ENCODE data around the gene TACC2.

Gene TACC2

GRCh38 chr10:122245136-122245535, 256.2 kb downstream of the TACC2 start:
- no peak for DNase-seq (ENCODE audit: low read depth in 2 of 2, low spot score in 1 of 2)

DNA sequence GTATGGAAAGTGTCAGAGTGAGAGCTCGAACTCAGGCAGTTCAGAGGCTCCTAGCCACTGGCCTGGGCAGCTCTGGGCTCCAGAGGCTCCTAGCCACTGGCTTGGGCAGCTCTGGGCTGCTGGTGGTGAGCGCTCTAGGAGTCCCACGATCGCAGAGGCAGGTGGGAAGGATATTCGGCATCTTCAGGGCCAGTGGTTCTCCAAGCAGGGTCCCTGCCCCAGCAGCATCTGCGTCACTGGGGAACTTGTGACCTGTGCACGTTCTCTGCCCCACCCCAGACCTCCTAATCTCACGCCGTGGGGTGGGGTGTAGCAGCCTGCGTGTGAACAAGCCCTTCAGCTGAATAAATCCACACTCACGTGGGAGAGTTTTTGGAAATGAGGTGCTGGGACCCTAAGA, 256.9 kb downstream of the TACC2 start:
- no peak for DNase-seq (ENCODE audit: low read depth in 2 of 2, low spot score in 1 of 2)

DNA sequence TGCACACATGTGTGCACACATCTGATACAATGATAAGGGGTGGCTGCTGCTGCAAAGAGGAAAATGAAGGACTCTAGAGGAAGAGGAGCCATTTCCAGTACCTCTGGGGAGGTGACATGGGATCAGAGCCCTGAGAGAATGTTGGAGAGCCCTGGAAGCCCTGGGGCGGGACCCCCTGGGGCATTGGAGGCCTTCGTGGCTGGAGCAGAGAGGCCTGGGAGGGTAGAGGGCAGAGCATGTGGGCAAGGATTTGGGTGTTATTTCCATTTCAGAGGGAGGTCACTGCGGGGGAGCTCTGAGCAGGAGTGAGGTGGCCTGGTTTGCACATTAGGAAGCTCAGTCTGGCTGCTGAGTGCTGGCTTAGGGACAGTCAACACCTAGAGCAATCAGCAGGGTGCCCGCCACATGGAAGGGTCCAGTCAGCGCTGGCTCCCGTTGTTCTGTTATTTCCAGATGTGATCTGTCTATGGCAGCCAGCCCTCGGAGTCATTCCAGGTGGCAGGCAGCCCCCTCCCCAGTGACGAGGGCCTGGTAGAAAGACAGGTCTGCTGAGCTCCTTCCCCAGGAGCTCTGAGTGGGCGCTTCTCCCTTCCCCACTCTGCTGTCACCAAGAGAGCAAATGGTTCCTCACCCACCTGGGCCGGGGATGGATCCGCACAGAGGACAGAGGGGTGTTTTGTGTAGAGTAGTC, 258.0 kb downstream of the TACC2 start:
- no peak for DNase-seq (ENCODE audit: low read depth in 2 of 2, low spot score in 1 of 2)

GRCh38 chr10:122248356-122249302, 259.7 kb downstream of the TACC2 start:
- no peak for DNase-seq (ENCODE audit: low read depth in 2 of 2, low spot score in 1 of 2)

DNA sequence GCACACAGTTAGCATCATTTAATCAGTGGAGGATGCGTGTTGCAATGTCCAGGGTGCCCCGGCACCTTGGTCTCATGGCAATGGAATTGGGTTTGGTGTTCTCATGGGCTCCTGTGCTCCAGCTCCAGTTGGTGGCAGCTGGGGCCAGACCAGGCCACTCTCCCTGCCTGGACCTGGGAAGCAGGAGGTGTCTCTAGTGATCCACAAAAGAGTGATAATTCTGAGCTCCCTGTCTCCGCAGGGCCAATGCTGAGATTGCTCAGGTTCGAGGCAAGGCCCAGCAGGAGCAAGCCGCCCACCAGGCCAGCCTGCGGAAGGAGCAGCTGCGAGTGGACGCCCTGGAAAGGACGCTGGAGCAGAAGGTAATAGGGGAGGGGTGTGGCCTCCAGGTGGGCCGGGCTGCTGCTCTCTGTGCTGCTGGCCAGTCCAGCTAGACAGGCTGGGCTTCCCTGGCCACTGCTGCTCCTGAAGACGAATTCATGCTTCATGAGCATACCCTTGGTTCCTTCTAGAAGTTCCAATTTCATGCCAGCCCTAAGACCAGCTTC, 260.4 kb downstream of the TACC2 start:
- no peak for DNase-seq (ENCODE audit: low read depth in 2 of 2, low spot score in 1 of 2)

GRCh38 chr10:122249991-122250750, 261.2 kb downstream of the TACC2 start:
- no peak for DNase-seq (ENCODE audit: low read depth in 2 of 2, low spot score in 1 of 2)

GRCh38 chr10:122251459-122252255, 262.7 kb downstream of the TACC2 start:
- DNase-seq (ENCODE audit: low read depth in 2 of 2, low spot score in 1 of 2): no peak

DNA sequence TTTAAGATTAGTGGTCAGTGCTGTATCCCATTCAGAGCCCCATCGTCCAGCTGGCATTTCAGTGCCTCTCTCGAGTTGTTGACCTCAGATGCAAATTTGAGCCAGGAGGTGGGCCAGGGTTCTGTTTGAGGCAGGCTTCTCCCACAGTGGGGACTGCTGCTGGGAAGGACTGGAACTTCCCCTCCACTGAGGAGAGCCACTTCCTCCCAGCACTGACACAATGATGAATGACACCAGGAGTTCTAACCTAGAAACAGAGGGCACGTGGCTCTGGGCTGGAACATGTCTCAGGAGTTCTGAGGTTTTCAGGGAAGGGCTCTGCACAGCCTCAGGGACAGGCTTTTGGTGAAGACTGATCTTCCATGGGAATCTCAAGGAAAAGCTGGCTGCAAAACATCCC, 263.8 kb downstream of the TACC2 start:
- no peak for DNase-seq (ENCODE audit: low read depth in 2 of 2, low spot score in 1 of 2)

GRCh38 chr10:122253605-122254004, 264.6 kb downstream of the TACC2 start:
- DNase-seq (ENCODE audit: low read depth in 2 of 2, low spot score in 1 of 2): no peak

DNA sequence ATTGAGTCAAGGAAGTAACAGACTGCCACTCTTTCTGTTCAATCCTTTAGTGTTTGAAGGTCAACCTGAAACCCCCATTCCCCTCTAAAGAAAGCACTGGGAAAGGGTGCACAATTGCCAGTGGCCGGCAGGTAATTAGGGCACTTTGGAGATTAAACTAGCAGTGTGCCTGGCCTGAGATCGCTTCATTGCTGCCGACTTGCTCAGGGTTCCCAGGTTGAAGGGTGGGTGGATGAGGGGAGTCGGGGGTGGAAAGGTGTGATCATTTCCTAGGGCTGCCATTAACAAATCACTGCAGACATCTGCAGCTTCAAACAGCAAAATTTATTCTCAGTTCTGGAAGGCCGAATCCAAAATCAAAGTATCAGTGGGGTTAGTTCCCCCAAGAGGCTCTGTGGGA, 265.9 kb downstream of the TACC2 start:
- no peak for DNase-seq (ENCODE audit: low read depth in 2 of 2, low spot score in 1 of 2)

DNA sequence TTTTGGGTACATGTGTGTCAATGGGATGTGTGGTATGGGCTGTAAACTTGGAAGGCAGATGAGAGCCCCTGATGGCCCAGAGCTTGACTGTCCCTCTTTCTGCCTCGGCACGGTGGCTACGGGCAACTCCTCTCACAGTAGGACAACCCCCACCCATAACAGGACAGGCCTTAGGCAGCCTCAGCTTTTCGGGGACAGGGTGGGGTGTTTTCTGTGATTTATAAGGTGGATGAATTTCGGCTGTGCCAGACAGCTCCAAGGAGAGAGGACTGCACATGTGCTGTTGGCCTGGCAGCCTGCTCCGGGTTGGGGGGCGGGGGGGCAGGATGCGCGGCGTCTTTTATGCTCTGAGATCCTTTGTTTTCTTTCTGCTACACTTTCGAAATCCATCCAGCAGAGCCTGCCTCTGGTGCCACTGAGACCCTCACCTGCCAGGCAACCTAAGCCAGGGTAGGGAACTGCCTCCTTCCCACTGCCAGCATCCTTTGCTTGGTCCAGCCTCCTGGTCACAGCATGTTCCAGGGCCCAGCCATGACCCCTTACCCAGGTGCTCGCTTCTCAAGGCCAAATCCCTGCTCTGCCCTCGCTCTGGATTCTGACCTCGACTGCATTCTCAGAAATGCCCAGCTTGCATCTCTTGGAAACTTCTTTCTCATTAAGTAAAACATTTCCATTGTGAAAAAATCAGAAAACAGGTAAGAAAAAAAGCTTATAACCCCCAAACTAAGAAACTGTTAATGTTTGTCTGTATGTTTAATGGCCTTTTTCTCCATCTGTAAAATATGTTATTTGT, 266.7 kb downstream of the TACC2 start:
- no peak for DNase-seq (ENCODE audit: low read depth in 2 of 2, low spot score in 1 of 2)

- DNase-seq (ENCODE audit: low read depth in 2 of 2, low spot score in 1 of 2): no peak
Measured at GRCh38 chr10:122257041-122257440, 268.1 kb downstream of the TACC2 start.

- DNase-seq (ENCODE audit: low read depth in 2 of 2, low spot score in 1 of 2): no peak
Measured at GRCh38 chr10:122258136-122259074, 269.4 kb downstream of the TACC2 start.

GRCh38 chr10:122259075-122259466, 270.1 kb downstream of the TACC2 start:
- no peak for DNase-seq (ENCODE audit: low read depth in 2 of 2, low spot score in 1 of 2)

- no peak for DNase-seq (ENCODE audit: low read depth in 2 of 2, low spot score in 1 of 2)
Measured at GRCh38 chr10:122261584-122261983, 272.6 kb downstream of the TACC2 start.

DNA sequence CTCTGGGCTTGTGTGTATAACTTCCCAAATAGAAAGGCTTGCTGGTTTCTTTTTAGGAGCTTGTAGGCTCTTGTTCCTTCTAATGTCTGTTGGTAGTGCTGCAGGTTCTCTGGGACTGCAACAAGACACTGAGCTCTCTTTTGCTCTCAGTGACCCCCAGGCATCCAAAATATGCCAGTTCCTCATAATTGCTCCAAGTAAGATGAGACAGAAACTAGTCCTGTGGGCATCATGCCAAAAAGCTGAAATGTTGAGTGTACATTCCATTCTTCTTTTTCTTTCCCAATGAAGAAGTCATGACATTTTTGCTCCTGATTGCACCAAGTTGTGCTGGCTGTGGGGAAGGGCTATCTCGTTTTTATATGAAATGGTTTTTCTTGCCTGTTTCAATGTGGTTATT, 275.0 kb downstream of the TACC2 start:
- no peak for DNase-seq (ENCODE audit: low read depth in 2 of 2, low spot score in 1 of 2)

DNA sequence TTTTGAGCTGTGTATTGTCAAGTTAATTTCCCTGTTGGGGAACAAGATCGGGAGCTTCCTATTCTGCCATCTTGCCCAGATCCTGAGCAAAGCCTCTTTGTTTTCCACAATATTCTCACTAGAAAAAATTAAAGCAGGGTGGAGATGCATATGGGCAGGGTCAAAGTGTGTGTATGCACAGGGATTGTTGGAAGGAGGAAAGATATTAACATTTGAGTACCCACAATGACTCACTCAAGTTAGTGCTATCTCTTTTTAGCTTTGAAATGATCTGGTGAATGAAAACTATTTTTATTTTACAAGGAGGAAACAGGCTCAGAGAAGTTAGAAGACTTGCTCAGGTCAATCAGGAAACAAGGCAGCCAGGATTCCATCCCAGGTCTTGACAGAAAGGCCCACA, 275.5 kb downstream of the TACC2 start:
- no peak for DNase-seq (ENCODE audit: low read depth in 2 of 2, low spot score in 1 of 2)

GRCh38 chr10:122264931-122265330, 276.0 kb downstream of the TACC2 start:
- no peak for DNase-seq (ENCODE audit: low read depth in 2 of 2, low spot score in 1 of 2)

- no peak for DNase-seq (ENCODE audit: low read depth in 2 of 2, low spot score in 1 of 2)
Measured at GRCh38 chr10:122265896-122266295, 276.9 kb downstream of the TACC2 start.

All from stimulated activated CD8-positive, alpha-beta memory T cell treated with anti-CD3 and anti-CD28 coated beads, Interleukin-4, amount 100 ng/mL, for 4 hours (primary cell).